GM21390 (cell line): ENCODE data around the gene RFLNA.

ENCODE experiments used
- ATAC-seq: cut with Tn5 transposase; IDR thresholded peaks from one replicate; pipeline ENCODE4 v1.9.1; 2021; ENCODE audit not compliant: unreplicated experiment

Gene RFLNA

DNA sequence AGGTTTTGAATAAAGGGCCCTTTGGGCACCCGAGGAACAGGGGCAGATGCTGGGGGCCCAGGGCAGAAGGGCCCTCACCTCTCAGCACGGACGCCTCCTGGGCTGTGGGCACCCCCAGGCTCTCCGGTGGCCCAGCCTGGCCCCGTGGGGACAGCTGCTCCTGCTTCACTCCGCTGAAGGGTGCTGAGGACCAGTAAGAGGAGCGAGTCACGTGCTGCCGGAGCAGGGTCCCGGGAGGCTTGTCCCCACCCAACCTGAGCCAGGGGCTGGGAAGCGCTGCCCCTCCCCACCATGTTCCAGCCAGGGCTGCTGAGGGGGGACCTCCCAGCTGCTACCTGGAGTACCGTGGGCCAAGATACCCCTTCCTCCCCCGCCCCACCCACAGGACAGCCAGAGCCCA, 59.5 kb downstream of the RFLNA start:
- ATAC-seq = no peak

DNA sequence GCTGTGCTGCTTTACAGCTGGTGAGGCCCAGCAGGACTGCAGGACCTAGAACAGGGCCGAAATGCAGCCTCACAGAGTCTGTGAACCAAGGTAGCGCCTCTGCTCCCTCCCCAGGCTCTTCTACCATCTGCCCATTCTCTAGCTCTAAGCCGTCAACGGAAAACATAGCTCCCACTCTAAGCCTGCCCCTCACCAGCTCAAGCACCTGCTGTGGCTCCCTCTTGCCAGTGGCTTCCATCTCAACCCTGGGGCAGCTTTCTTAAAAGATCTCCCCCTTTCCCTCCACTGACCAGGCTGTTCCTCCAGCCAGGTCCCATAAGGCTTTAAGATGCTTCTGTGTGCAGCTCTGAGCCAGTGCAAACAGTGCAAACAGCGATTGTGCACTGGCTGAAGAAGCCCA, 61.3 kb downstream of the RFLNA start:
- ATAC-seq = no peak

DNA sequence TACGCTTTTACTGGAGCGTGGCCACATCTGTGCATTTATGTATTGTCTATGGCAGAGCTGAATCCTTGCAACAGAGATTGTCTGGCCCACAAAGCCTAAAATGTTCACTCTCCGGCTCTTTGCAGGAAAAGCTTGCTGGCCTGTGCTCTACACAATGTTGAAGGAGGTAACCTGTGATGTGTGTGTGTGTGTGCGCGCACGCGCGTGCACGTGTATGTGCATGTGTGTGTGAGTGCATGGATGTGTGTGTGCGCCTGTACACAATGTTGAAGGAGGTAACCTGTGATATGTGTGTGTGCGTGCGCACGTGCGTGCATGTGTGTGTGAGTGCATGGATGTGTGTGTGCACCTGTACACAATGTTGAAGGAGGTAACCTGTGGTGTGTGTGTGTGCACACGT, 62.7 kb downstream of the RFLNA start:
- ATAC-seq = no peak

DNA sequence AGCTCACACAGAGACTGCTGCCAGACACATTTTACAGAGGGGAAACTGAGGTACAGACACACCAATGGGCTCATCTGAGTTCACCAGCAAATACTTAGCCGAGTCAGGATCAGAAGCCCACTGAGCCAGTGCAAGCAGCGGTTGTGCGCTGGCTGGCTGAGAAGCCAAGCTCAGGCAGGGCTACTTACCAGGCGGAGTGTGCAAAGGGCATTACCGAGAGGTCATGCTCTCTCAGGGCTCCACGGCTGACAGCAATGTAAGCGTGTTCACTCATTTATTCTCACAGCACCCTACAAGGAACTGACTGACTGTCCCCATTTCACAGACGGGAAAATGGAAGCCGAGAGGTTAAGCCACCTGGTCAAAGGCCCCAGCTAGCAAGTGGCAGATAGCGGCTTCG, 63.7 kb downstream of the RFLNA start:
- ATAC-seq = no peak

DNA sequence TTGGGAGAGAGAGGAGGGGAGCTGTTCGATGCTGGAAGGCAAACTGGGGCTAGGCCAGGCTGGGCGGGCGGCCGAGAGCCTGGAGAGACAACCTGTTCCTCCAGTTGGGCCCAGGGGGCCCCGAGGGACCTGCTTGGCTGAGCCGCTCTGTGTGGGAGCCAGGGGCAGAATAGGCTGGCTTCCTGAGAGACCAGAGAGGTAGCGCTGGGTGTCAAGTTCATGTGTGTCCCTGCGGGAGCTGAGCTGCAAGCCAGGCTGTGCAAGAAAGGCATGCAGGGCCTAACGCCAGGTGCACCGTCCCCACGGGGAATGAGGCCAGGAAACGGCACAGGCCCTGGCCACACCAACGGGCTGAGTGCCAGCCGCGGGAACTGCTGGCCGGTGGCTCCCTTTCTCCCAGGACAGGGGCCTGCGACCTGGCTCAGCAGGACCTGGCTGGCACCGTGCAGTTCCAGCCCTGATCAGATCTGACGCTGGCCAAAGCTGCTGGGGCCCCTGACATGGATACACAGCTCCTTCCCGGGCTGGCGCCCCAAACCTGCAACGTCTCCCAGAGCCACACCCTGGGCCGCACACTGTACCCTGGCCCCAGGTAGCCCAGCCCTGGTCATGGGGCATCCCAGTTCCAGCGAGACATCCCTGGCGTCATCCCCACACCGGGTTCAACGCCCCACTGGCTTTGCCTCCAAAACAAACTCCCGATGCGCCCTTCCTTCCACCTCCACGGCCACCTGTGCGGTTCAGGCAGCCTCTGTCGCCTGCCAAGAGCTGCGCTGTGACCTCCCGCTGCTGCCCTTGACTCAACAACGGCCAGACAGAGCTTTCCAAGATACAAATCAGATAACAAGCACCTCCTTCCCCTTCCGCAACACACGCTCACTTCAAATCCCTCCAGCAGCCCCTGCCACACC, 65.0 kb downstream of the RFLNA start:
- ATAC-seq = no peak

DNA sequence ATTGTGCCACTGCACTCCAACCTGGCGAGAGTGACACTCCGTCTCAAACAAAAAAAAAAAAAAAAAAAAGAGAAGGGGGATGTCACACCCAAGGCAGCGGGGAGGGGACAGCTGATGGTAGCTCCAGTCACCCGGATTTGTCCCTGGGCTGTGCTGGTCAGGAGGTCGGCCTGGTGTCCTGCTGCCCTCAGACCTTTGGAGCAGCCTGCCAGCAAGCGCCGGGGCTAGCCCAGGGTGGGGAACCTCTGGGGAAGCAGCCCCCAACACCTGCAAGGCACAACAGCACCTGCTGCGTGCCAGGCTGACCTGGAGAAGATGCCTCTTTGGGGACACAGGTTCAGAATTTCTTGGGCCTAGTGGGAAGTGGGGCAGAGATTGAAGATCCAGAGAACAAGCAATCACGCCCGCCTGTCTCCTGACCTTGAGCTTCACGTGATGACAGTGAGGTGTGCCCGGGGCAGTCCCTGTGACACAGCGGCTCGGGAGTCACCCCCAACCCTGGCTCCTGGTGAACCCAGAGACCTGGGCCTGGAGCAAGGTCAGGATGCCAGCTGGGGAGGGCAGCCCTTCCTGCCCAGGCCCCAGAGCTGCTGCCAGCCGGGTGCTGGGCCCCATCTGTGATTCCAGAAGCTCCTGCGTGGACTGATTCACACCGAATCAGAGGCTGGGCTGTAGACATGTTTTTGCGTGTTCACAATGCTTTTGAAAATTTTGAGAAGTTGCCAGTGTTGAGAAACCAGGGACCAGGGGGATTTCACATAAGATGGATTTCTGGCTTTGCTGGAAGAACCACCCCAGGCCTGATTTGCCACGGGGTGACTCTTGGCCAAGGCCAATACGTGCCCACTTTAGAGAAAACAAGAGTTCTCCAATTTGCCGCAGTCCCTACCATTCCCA, 66.4 kb downstream of the RFLNA start:
- ATAC-seq = no peak

DNA sequence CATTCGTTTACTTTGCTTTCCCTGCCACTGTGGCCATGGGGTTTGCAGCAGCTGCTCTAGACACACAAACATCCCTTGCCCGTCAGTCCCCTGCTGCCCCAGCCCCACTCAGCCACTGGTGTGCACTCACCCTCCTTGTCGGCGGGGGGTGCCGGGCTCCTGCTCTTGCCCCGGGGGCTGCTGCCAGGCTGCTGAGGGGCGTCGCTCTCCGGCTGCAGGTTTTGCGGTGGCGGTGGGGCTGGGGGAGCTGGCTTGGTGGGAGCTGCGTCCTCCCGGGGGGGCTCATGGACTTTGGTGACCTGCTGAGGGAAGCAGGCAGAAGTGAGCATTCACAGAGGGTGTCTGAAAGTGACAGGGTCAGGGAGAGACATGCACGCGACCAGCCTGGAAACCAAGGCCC, 67.1 kb downstream of the RFLNA start:
- no peak for ATAC-seq

DNA sequence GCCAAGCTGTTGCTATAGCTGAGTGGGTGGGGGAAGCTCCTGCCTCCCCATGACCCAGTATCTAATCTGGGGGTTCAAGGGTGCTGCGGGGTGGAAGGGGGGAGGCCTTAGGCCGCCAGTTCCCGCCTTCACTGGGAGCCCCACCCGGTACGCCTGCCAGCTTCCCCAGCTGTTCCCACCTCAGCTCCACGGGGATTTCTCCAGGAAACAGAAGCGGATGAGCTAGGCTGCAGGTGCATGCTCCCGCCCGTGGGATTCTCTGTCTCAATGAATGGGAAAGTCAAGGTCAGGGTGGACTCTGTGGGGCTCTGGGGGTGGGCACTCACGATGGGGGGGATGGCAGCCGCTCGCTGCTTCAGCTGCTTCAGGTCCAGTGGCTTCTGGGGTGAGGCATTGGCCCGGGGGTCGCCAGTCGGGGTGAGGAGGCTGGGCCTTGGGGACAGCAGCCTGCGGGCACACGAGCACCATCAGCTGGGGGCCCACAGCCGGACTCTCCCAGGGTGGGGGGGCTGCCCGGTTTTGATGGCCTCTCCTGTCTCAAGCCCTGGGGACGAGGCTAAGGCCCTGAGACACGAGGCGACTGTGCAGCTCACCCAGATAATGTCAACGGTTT, 68.6 kb downstream of the RFLNA start:
- ATAC-seq = no peak

DNA sequence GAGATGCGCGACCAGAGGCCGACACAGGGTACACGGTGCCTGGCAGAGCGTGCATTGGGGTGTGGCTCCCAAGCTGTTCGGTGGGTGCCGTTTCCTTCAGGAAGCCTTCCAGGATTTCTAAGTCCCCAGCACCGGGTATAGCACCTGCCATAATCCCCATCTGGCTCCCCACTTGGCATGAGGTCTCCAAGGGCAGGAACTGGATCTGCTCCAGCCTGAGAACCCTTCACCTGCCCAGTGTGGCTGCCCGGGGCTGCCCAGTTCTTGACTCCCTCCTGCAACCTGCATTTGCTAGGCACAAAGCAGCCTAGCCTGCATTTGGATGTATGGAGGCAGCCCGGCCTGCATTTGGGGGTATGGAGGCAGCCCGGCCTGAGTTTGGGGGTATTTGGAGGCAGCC, 69.7 kb downstream of the RFLNA start:
- no peak for ATAC-seq
